ENCODE data around the gene RAB35.

RAB35 gene

GRCh38 chr12:120132863-120133385, 16.4 kb upstream of the RAB35 start:
- H3K4me3 ChIP-seq (ENCODE audit: low read depth, low read length), result no peak overlapping the region
- no peaks in the 10 kb centered on the region for H3K9me3 ChIP-seq (ENCODE audit: control insufficient read depth, insufficient read depth, low read depth, low read length)
- H3K36me3 ChIP-seq (ENCODE audit: control insufficient read depth in 2 of 2, insufficient read depth in 1 of 2, low read length in 2 of 2), result peaks cover 46 to 99% of the 10 kb centered on the region in 2 experiments
- ChIA-PET CTCF (interaction anchor here (0.6 kb wide), 1 partner anchor 79 kb away, joined by 3 read pairs; no protein-coding TSS in a partner anchor), POLR2A (interaction anchor here (2.1 kb wide), 1 partner anchor 69 kb away, joined by 11 read pairs; the partner anchor contains the start of gene RPLP0)
- no peak overlapping the region for H3K27ac ChIP-seq (ENCODE audit: extremely low read depth, low read depth, low read length)
- TF ChIP-seq MEIS1 (CRISPR knock-in tag; IDR thresholded peaks at IDR 0.05; ENCODE audit: borderline replicate concordance), result no peak
- peak; percentile 74 for TF ChIP-seq ZFHX2 (tag by site-specific recombination; conservative IDR thresholded peaks at IDR 0.05)
- peak; percentile 39 for TF ChIP-seq EGR2 (tag by site-specific recombination; IDR thresholded peaks at IDR 0.05; ENCODE audit: low read depth)
- no peak for TF ChIP-seq ZNF660 (tag by site-specific recombination; IDR thresholded peaks at IDR 0.05)
- TF ChIP-seq ZNF555 (tag by site-specific recombination; conservative IDR thresholded peaks at IDR 0.05), result no peak
- H3K4me1 ChIP-seq (ENCODE audit: control insufficient read depth, insufficient read depth, low read length), result no peaks in the 10 kb centered on the region

DNA sequence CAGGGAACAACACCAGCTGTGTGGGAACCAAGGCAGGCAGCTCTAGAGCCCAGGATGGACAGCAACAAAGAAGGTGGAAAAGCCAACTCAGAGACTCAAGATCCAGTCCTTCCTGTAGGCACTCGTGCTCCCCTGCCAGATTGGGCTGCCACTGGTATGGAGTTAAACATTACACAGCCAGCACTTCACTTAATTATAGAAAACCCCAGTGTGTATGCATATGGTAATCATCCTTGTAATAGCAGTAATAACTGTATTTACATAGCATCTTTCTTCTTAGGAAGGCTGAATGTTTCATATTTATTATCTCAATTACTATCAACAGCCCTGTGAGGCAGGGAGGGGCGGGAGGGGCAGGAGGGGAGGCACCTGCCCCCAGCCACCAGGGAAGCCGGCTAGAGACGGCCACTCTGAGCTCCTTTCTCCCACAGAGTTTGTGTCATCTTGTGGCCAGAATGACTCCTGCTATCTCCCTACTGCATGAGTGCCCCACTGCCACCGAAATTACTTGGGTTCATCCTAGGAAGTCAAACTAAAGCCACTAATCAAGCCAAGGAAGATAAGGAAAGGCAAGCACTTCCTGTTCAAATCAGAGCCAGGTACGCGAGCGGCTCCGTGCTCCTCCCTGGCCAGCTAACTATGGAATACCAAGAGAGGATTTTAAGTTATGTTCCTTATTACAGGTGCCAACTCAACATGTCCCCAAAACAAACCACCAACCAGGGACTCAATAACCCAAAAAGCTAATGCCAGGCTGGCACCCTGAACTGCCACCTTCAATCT, 15.7 kb upstream of the RAB35 start:
- peaks cover 50 to 99% of the 10 kb centered on the region in 2 experiments for H3K36me3 ChIP-seq (ENCODE audit: control insufficient read depth in 2 of 2, insufficient read depth in 1 of 2, low read length in 2 of 2)
- H3K27ac ChIP-seq (ENCODE audit: extremely low read depth, low read depth, low read length), result no peak overlapping the region
- TF ChIP-seq ZNF138 (tag by site-specific recombination; IDR thresholded peaks at IDR 0.05; ENCODE audit: borderline replicate concordance), result no peak
- no peak for TF ChIP-seq ZNF548 (tag by site-specific recombination; IDR thresholded peaks at IDR 0.05)
- TF ChIP-seq ZSCAN23 (tag by site-specific recombination; IDR thresholded peaks at IDR 0.05), result no peak
- TF ChIP-seq ZBTB8A (tag by site-specific recombination; IDR thresholded peaks at IDR 0.05), result no peak
- no peak for TF ChIP-seq TSHZ1 (tag by site-specific recombination; IDR thresholded peaks at IDR 0.05; ENCODE audit: borderline replicate concordance)
- no peaks in the 10 kb centered on the region for H3K4me1 ChIP-seq (ENCODE audit: control insufficient read depth, insufficient read depth, low read length)
- ChIA-PET POLR2A (interaction anchor here (2.1 kb wide), 1 partner anchor 69 kb away, joined by 11 read pairs; the partner anchor contains the start of gene RPLP0), CTCF (interaction anchor here (0.5 to 0.6 kb wide), 2 partner anchors 17 to 80 kb away, joined by 3 to 5 read pairs; no protein-coding TSS in a partner anchor)
- H3K4me3 ChIP-seq (ENCODE audit: low read depth, low read length), result no peak overlapping the region
- H3K9me3 ChIP-seq (ENCODE audit: control insufficient read depth, insufficient read depth, low read depth, low read length), result no peaks in the 10 kb centered on the region

DNA sequence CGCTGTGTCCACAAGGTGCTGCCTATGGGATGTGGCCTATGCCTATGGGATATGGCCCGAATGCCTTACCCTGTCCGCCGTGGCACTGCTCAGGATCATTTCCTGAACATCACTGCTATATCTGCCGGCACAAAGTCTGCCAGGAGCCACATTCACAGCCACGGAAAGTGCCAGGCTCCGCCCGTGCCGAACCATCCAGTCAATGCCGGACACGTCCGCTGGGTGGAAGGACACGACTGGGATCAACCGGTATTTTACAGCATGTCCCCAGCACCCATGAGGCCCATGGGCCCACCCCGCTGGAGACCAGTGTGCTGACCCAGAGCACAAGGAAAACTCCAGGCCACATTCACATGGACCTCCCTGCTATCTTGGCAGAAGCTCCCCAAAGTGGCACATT, 14.6 kb upstream of the RAB35 start:
- peaks cover 46 to 99% of the 10 kb centered on the region in 2 experiments for H3K36me3 ChIP-seq (ENCODE audit: control insufficient read depth in 2 of 2, insufficient read depth in 1 of 2, low read length in 2 of 2)
- CTCF ChIA-PET, result no interaction called here
- no peak overlapping the region for H3K27ac ChIP-seq (ENCODE audit: extremely low read depth, low read depth, low read length)
- H3K4me3 ChIP-seq (ENCODE audit: low read depth, low read length), result no peak overlapping the region
- H3K9me3 ChIP-seq (ENCODE audit: control insufficient read depth, insufficient read depth, low read depth, low read length), result no peaks in the 10 kb centered on the region
- POLR2A ChIA-PET, result interaction anchor here (2.1 kb wide), 1 partner anchor 70 kb away, joined by 11 read pairs; the partner anchor contains the start of gene RPLP0
- H3K4me1 ChIP-seq (ENCODE audit: control insufficient read depth, insufficient read depth, low read length), result no peaks in the 10 kb centered on the region
- TF ChIP-seq ZNF184 (tag by site-specific recombination; IDR thresholded peaks at IDR 0.05), result no peak
- TF ChIP-seq ZNF658 (tag by site-specific recombination; IDR thresholded peaks at IDR 0.05), result no peak
- TF ChIP-seq ZNF394 (tag by site-specific recombination; IDR thresholded peaks at IDR 0.05; ENCODE audit: borderline replicate concordance), result no peak
- no peak for TF ChIP-seq TCF7L2 (IDR thresholded peaks at IDR 0.05; ENCODE audit: borderline replicate concordance, low read depth, low read length)
- TF ChIP-seq, protein P1, sequence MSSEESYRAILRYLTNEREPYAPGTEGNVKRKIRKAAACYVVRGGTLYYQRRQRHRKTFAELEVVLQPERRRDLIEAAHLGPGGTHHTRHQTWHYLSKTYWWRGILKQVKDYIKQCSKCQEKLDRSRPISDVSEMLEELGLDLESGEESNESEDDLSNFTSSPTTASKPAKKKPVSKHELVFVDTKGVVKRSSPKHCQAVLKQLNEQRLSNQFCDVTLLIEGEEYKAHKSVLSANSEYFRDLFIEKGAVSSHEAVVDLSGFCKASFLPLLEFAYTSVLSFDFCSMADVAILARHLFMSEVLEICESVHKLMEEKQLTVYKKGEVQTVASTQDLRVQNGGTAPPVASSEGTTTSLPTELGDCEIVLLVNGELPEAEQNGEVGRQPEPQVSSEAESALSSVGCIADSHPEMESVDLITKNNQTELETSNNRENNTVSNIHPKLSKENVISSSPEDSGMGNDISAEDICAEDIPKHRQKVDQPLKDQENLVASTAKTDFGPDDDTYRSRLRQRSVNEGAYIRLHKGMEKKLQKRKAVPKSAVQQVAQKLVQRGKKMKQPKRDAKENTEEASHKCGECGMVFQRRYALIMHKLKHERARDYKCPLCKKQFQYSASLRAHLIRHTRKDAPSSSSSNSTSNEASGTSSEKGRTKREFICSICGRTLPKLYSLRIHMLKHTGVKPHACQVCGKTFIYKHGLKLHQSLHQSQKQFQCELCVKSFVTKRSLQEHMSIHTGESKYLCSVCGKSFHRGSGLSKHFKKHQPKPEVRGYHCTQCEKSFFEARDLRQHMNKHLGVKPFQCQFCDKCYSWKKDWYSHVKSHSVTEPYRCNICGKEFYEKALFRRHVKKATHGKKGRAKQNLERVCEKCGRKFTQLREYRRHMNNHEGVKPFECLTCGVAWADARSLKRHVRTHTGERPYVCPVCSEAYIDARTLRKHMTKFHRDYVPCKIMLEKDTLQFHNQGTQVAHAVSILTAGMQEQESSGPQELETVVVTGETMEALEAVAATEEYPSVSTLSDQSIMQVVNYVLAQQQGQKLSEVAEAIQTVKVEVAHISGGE (tag by site-specific recombination; conservative IDR thresholded peaks at IDR 0.05; ENCODE audit: low read depth), result no peak
- TF ChIP-seq ZNF777 (tag by site-specific recombination; IDR thresholded peaks at IDR 0.05; ENCODE audit: borderline replicate concordance), result no peak
- TF ChIP-seq YY1 (tag by site-specific recombination; IDR thresholded peaks at IDR 0.05), result no peak
- TF ChIP-seq ZNF677 (tag by site-specific recombination; IDR thresholded peaks at IDR 0.05), result no peak
- TF ChIP-seq GLI2 (tag by site-specific recombination; IDR thresholded peaks at IDR 0.05; ENCODE audit: borderline replicate concordance, low read depth), result no peak
- no peak for TF ChIP-seq WT1 (tag by site-specific recombination; IDR thresholded peaks at IDR 0.05)
- TF ChIP-seq, protein P2, sequence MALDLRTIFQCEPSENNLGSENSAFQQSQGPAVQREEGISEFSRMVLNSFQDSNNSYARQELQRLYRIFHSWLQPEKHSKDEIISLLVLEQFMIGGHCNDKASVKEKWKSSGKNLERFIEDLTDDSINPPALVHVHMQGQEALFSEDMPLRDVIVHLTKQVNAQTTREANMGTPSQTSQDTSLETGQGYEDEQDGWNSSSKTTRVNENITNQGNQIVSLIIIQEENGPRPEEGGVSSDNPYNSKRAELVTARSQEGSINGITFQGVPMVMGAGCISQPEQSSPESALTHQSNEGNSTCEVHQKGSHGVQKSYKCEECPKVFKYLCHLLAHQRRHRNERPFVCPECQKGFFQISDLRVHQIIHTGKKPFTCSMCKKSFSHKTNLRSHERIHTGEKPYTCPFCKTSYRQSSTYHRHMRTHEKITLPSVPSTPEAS (tag by site-specific recombination; IDR thresholded peaks at IDR 0.05), result no peak
- TF ChIP-seq ZNF248 (tag by site-specific recombination; IDR thresholded peaks at IDR 0.05), result no peak
- TF ChIP-seq HOXA7 (CRISPR knock-in tag; IDR thresholded peaks at IDR 0.05; ENCODE audit: borderline replicate concordance), result no peak

Measured in HEK293 (cell line).